T-cell (primary cell): ENCODE measurements around the gene B3GALT5. TPM values are rescaled to one million over a fixed set of nuclear protein-coding genes. Genes with fewer than 3 reads are reported as not detected.

Source experiments
- ATAC-seq, 4 experiments: fragments of 200-7000 bp in 3 of 4; fragments of 150-1000 bp in 1 of 4; cut with Tn5 transposase; replicated peaks in 1 of 4; 1 replicate in 3 of 4; 2 replicates in 1 of 4; pipeline ENCODE4 v1.10.0; 2021; ENCODE audit warnings: moderate library complexity in 3 of 4, mild to moderate bottlenecking in 2 of 4, moderate number of reproducible peaks in 1 of 4
- CTCF ChIA-PET, 2 donors: fragments of 300-600 bp; sonication (Branson Sonifier 250); formaldehyde crosslinking; loops; one replicate each; lab custom pipeline; 2022; ENCODE audit warnings: antibody characterized with exemption in 2 of 2; lab: Charles Lee
- POLR2A ChIA-PET, 2 donors: fragments of 300-600 bp; sonication (Branson Sonifier 250); formaldehyde crosslinking; loops; one replicate each; lab custom pipeline; 2022; ENCODE audit warnings: antibody characterized with exemption in 2 of 2; lab: Charles Lee
- DNase-seq, 35 experiments: peaks; one replicate each; pipeline versions ENCODE4 v3.0.0 to v3.0.0-alpha.2; 2013 to 2023
- H3K27ac ChIP-seq: one replicate; pipeline ENCODE4 v1.5.1; 2013; ENCODE audit warnings: low read length
- H3K27me3 ChIP-seq, 2 experiments: replicated peaks in 1 of 2; 1 replicate in 1 of 2; 2 replicates in 1 of 2; pipeline versions ENCODE4 v1.6.1 to v1.7.0; 2013; ENCODE audit warnings: low read length in 1 of 2, mixed read lengths in 1 of 2; ENCODE audit not compliant: control insufficient read depth in 2 of 2, insufficient read depth in 2 of 2; ENCODE audit errors: extremely low read depth in 1 of 2
- H3K36me3 ChIP-seq, 2 donors: 1 replicate in 1 of 2; 2 replicates in 1 of 2; pipeline versions ENCODE4 v1.6.1 to v1.7.0; 2013; ENCODE audit warnings: low read length in 1 of 2; ENCODE audit not compliant: control insufficient read depth in 2 of 2, insufficient read depth in 1 of 2; ENCODE audit errors: extremely low read depth in 1 of 2
- H3K4me1 ChIP-seq, 2 experiments: 1 replicate in 1 of 2; 2 replicates in 1 of 2; pipeline versions ENCODE4 v1.6.1 to v1.7.0; 2013; ENCODE audit warnings: low read length in 2 of 2, mixed read lengths in 1 of 2; ENCODE audit not compliant: insufficient read depth in 2 of 2, control insufficient read depth in 1 of 2; ENCODE audit errors: extremely low read depth in 1 of 2
- H3K4me3 ChIP-seq, 2 donors: 1 replicate in 1 of 2; 2 replicates in 1 of 2; pipeline versions ENCODE4 v1.5.1 to v1.7.0; 2013; ENCODE audit warnings: mild to moderate bottlenecking in 2 of 2, low read length in 1 of 2, moderate library complexity in 1 of 2; ENCODE audit not compliant: control insufficient read depth in 1 of 2; ENCODE audit errors: extremely low read depth in 1 of 2
- H3K9me3 ChIP-seq: 2 replicates; pipeline ENCODE4 v1.7.0; 2013
- H3K27ac Mint-ChIP-seq, 2 donors: one replicate each; pipeline ENCODE4 v1.8.0; 2020 to 2021; ENCODE audit warnings: mild to moderate bottlenecking in 2 of 2, mixed read lengths in 2 of 2
- H3K27me3 Mint-ChIP-seq, 2 donors: one replicate each; pipeline ENCODE4 v1.8.0; 2021 to 2022; ENCODE audit warnings: mixed read lengths in 2 of 2
- H3K36me3 Mint-ChIP-seq: one replicate; pipeline ENCODE4 v1.8.0; 2021; ENCODE audit warnings: mixed read lengths
- H3K4me1 Mint-ChIP-seq, 3 donors: one replicate each; pipeline ENCODE4 v1.8.0; 2020 to 2022; ENCODE audit warnings: mixed read lengths in 3 of 3, mild to moderate bottlenecking in 1 of 3
- H3K4me3 Mint-ChIP-seq, 3 donors: one replicate each; pipeline ENCODE4 v1.8.0; 2020 to 2022; ENCODE audit warnings: mild to moderate bottlenecking in 3 of 3, mixed read lengths in 3 of 3, moderate library complexity in 3 of 3
- H3K9me3 Mint-ChIP-seq, 3 donors: one replicate each; pipeline ENCODE4 v1.8.0; 2020 to 2022; ENCODE audit warnings: mixed read lengths in 3 of 3
- WGBS: methylation state at CpG from one replicate; pipeline ENCODE4 v1.1.5; 2013; ENCODE audit warnings: missing lambda C conversion rate; ENCODE audit not compliant: insufficient coverage; 5-methylcytosine and 5-hydroxymethylcytosine counted together
- total RNA-seq, 35 experiments: library from RNA in 6 of 35; stranded (reverse) in 6 of 35; fragments of 120-200 nt in 1 of 35; gene quantifications; one replicate each; pipeline versions ENCODE4 v1.2.1 to v1.2.4 and lab custom pipeline; 2013 to 2026

Gene B3GALT5
- total RNA-seq, 5 donors from 2014 or later (not counting 1 experiment from before 2014, with no cell fraction given): 0.03 to 0.09 (median 0.06) TPM; not detected in 2

- H3K4me3 Mint-ChIP-seq: no peak overlapping the region
- H3K27me3 Mint-ChIP-seq: peaks cover 3 to 6% of the 10 kb centered on the region in 2 donors
- ChIA-PET POLR2A (no interaction called here), CTCF (no interaction called here)
- no peak overlapping the region for H3K27ac Mint-ChIP-seq
- no peak overlapping the region for H3K4me3 ChIP-seq
- H3K4me1 Mint-ChIP-seq: no peaks in the 10 kb centered on the region
- H3K9me3 ChIP-seq: no peaks in the 10 kb centered on the region
- no peaks in the 10 kb centered on the region for H3K36me3 ChIP-seq
- no peaks in the 10 kb centered on the region for H3K9me3 Mint-ChIP-seq
- 89% methylated on average over 9 of the region's 12 CpGs for WGBS
- H3K36me3 Mint-ChIP-seq: no peaks in the 10 kb centered on the region
- ATAC-seq (no peak), DNase-seq (no peak)
- no peak overlapping the region for H3K27ac ChIP-seq
- peaks cover 0 to 17% of the 10 kb centered on the region in 2 experiments for H3K27me3 ChIP-seq
- H3K4me1 ChIP-seq: no peaks in the 10 kb centered on the region
Measured at GRCh38 chr21:39664586-39664985, 51.8 kb downstream of the B3GALT5 start.

GRCh38 chr21:39666026-39666425 lies 53.3 kb downstream of the B3GALT5 start:
- POLR2A ChIA-PET: no interaction called here
- CTCF ChIA-PET: interaction anchor here in 1 of 2 donors (0.6 kb wide), 1 partner anchor 973 kb away, joined by 3 read pairs; no protein-coding TSS in a partner anchor
- H3K36me3 ChIP-seq: no peaks in the 10 kb centered on the region
- WGBS: no CpG with 5 or more reads among the region's 6 CpGs
- Mint-ChIP-seq H3K27me3 (peaks cover 0 to 2% of the 10 kb centered on the region in 2 donors), H3K27ac (no peak overlapping the region), H3K9me3 (no peaks in the 10 kb centered on the region), H3K4me3 (no peak overlapping the region), H3K36me3 (no peaks in the 10 kb centered on the region), H3K4me1 (no peaks in the 10 kb centered on the region)
- H3K9me3 ChIP-seq: no peaks in the 10 kb centered on the region
- peaks cover 0 to 17% of the 10 kb centered on the region in 2 experiments for H3K27me3 ChIP-seq
- ATAC-seq: no peak
- no peak overlapping the region for H3K4me3 ChIP-seq
- H3K27ac ChIP-seq: no peak overlapping the region
- no peaks in the 10 kb centered on the region for H3K4me1 ChIP-seq
- no peak for DNase-seq

GRCh38 chr21:39666681-39667315 lies 54.1 kb downstream of the B3GALT5 start:
- Histone ChIP-seq H3K9me3 (no peaks in the 10 kb centered on the region), H3K4me3 (no peak overlapping the region), H3K27ac (no peak overlapping the region), H3K27me3 (peaks cover 0 to 12% of the 10 kb centered on the region in 2 experiments), H3K36me3 (no peaks in the 10 kb centered on the region), H3K4me1 (no peaks in the 10 kb centered on the region)
- no peak overlapping the region for H3K27ac Mint-ChIP-seq
- H3K9me3 Mint-ChIP-seq: no peaks in the 10 kb centered on the region
- H3K4me1 Mint-ChIP-seq: no peaks in the 10 kb centered on the region
- no peaks in the 10 kb centered on the region for H3K36me3 Mint-ChIP-seq
- ChIA-PET POLR2A (no interaction called here), CTCF (interaction anchor here in 1 of 2 donors (0.6 kb wide), 1 partner anchor 974 kb away, joined by 3 read pairs; no protein-coding TSS in a partner anchor)
- peaks cover 2 to 5% of the 10 kb centered on the region in 2 donors for H3K27me3 Mint-ChIP-seq
- DNase-seq (no peak), ATAC-seq (no peak)
- no peak overlapping the region for H3K4me3 Mint-ChIP-seq
- 86% methylated on average over 15 of the region's 17 CpGs for WGBS

GRCh38 chr21:39667353-39667891 lies 54.7 kb downstream of the B3GALT5 start:
- peaks cover 0 to 15% of the 10 kb centered on the region in 2 experiments for H3K27me3 ChIP-seq
- no peaks in the 10 kb centered on the region for H3K36me3 ChIP-seq
- H3K4me1 ChIP-seq: no peaks in the 10 kb centered on the region
- Mint-ChIP-seq H3K9me3 (no peaks in the 10 kb centered on the region), H3K4me3 (no peak overlapping the region), H3K27me3 (peaks cover 2 to 5% of the 10 kb centered on the region in 2 donors), H3K36me3 (no peaks in the 10 kb centered on the region), H3K27ac (no peak overlapping the region), H3K4me1 (no peaks in the 10 kb centered on the region)
- ChIA-PET POLR2A (no interaction called here), CTCF (no interaction called here)
- H3K27ac ChIP-seq: no peak overlapping the region
- 94% methylated on average over 4 of the region's 10 CpGs for WGBS
- ATAC-seq (no peak), DNase-seq (no peak)
- H3K4me3 ChIP-seq: no peak overlapping the region
- no peaks in the 10 kb centered on the region for H3K9me3 ChIP-seq

GRCh38 chr21:39668369-39668768 lies 55.6 kb downstream of the B3GALT5 start:
- ATAC-seq: no peak
- Mint-ChIP-seq H3K9me3 (no peaks in the 10 kb centered on the region), H3K4me3 (no peak overlapping the region), H3K27me3 (peaks cover 2 to 7% of the 10 kb centered on the region in 2 donors), H3K4me1 (no peaks in the 10 kb centered on the region), H3K36me3 (no peaks in the 10 kb centered on the region), H3K27ac (no peak overlapping the region)
- Histone ChIP-seq H3K27me3 (peaks cover 0 to 16% of the 10 kb centered on the region in 2 experiments), H3K4me3 (no peak overlapping the region), H3K4me1 (no peaks in the 10 kb centered on the region), H3K36me3 (no peaks in the 10 kb centered on the region), H3K9me3 (no peaks in the 10 kb centered on the region), H3K27ac (no peak overlapping the region)
- 86% methylated on average over 5 of the region's 9 CpGs for WGBS
- ChIA-PET POLR2A (no interaction called here), CTCF (no interaction called here)
- no peak for DNase-seq

- peaks cover 0 to 13% of the 10 kb centered on the region in 2 donors for H3K27me3 Mint-ChIP-seq
- Histone ChIP-seq H3K27ac (no peak overlapping the region), H3K27me3 (peaks cover 0 to 13% of the 10 kb centered on the region in 2 experiments), H3K36me3 (no peaks in the 10 kb centered on the region), H3K4me3 (no peak overlapping the region), H3K9me3 (no peaks in the 10 kb centered on the region), H3K4me1 (no peaks in the 10 kb centered on the region)
- ChIA-PET POLR2A (no interaction called here), CTCF (no interaction called here)
- no peaks in the 10 kb centered on the region for H3K9me3 Mint-ChIP-seq
- no peaks in the 10 kb centered on the region for H3K36me3 Mint-ChIP-seq
- WGBS: 70% methylated on average over 7 of the region's 9 CpGs
- no peak overlapping the region for H3K4me3 Mint-ChIP-seq
- H3K27ac Mint-ChIP-seq: no peak overlapping the region
- H3K4me1 Mint-ChIP-seq: no peaks in the 10 kb centered on the region
- DNase-seq (no peak), ATAC-seq (no peak)
Measured at GRCh38 chr21:39669485-39669884, 56.7 kb downstream of the B3GALT5 start.
